Esophagus (tissue), 2 donors: Measurements from ENCODE around the gene LMAN2L. TPM values are rescaled to one million over a fixed set of nuclear protein-coding genes. Genes with fewer than 3 reads are reported as not detected.

ENCODE experiments used
- H3K27ac ChIP-seq, 2 donors: one replicate each; pipeline ENCODE4 v1.5.1; 2013; ENCODE audit warnings: low read depth in 2 of 2, mild to moderate bottlenecking in 2 of 2, inconsistent platforms in 1 of 2, low read length in 1 of 2, moderate library complexity in 1 of 2
- H3K27me3 ChIP-seq, 2 donors: one replicate each; pipeline ENCODE4 v1.6.1; 2013; ENCODE audit warnings: low read length in 2 of 2, control low read depth in 1 of 2, mild to moderate bottlenecking in 1 of 2; ENCODE audit not compliant: insufficient read depth in 2 of 2, control insufficient read depth in 1 of 2
- H3K36me3 ChIP-seq, 2 donors: one replicate each; pipeline ENCODE4 v1.6.1; 2013; ENCODE audit warnings: low read length in 1 of 2; ENCODE audit not compliant: control insufficient read depth in 2 of 2, insufficient read depth in 2 of 2
- H3K4me1 ChIP-seq, 2 donors: one replicate each; pipeline ENCODE4 v1.6.1; 2013; ENCODE audit warnings: low read length in 1 of 2; ENCODE audit not compliant: control insufficient read depth in 2 of 2, insufficient read depth in 2 of 2
- H3K4me3 ChIP-seq, 2 donors: one replicate each; pipeline ENCODE4 v1.5.1; 2013; ENCODE audit warnings: low read length in 2 of 2, mild to moderate bottlenecking in 2 of 2, low read depth in 1 of 2, moderate library complexity in 1 of 2
- H3K9me3 ChIP-seq, 2 donors: one replicate each; pipeline ENCODE4 v1.6.1; 2013; ENCODE audit warnings: mild to moderate bottlenecking in 2 of 2, low read depth in 1 of 2, low read length in 1 of 2, moderate library complexity in 1 of 2; ENCODE audit not compliant: control insufficient read depth in 2 of 2, insufficient read depth in 1 of 2
- WGBS, 2 donors: extraction: QIAGEN DNeasy Blood & Tissue Kit; methylation state at CpG; one replicate each; pipeline ENCODE4 v1.1.7; 2013; 5-methylcytosine and 5-hydroxymethylcytosine counted together
- polyA plus RNA-seq, 2 donors: library from polyadenylated mRNA; stranded (reverse); fragments of 200-250 nt; gene quantifications; one replicate each; pipeline ENCODE4 v1.2.3, GENCODE V29; 2013
- donor health status: healthy with polysubstance abuse.
- donor health status: Bipolar disorder and iron deficiency.

LMAN2L gene
- polyA plus RNA-seq, 2 donors, result 5.3 to 6.2 TPM

GRCh38 chr2:96747061-96747617 lies 7.3 kb upstream of the LMAN2L start:
- Histone ChIP-seq H3K9me3 (no peaks in the 10 kb centered on the region), H3K4me1 (no peaks in the 10 kb centered on the region), H3K36me3 (no peaks in the 10 kb centered on the region), H3K27me3 (no peaks in the 10 kb centered on the region), H3K4me3 (no peak overlapping the region), H3K27ac (no peak overlapping the region)
- WGBS, 2 donors, result 50 to 57% methylated on average over 6 of the region's 6 CpGs

- Histone ChIP-seq H3K4me1 (no peaks in the 10 kb centered on the region), H3K4me3 (peak overlapping the region; percentile 82 to 92), H3K36me3 (peaks cover 0 to 3% of the 10 kb centered on the region in 2 donors), H3K9me3 (no peaks in the 10 kb centered on the region), H3K27ac (peak overlapping the region; percentile 10 to 77), H3K27me3 (no peaks in the 10 kb centered on the region)
- 8 to 15% methylated on average over 4 of the region's 4 CpGs for WGBS, 2 donors
Measured at GRCh38 chr2:96739076-96739632, 710 bp downstream of the LMAN2L start.

- 64 to 67% methylated on average over 2 of the region's 2 CpGs for WGBS, 2 donors
- no peak overlapping the region for H3K4me3 ChIP-seq
- H3K27ac ChIP-seq, result no peak overlapping the region
- H3K27me3 ChIP-seq, result no peaks in the 10 kb centered on the region
- H3K36me3 ChIP-seq, result peaks cover 6 to 11% of the 10 kb centered on the region in 2 donors
- H3K9me3 ChIP-seq, result no peaks in the 10 kb centered on the region
- H3K4me1 ChIP-seq, result no peaks in the 10 kb centered on the region
Measured at GRCh38 chr2:96737831-96738230, 2.0 kb downstream of the LMAN2L start.

- WGBS, 2 donors, result 70 to 73% methylated on average over 2 of the region's 2 CpGs
- H3K27ac ChIP-seq, result no peak overlapping the region
- H3K4me1 ChIP-seq, result no peaks in the 10 kb centered on the region
Measured at GRCh38 chr2:96737251-96737650, 2.6 kb downstream of the LMAN2L start.

GRCh38 chr2:96734880-96735583 lies 4.8 kb downstream of the LMAN2L start:
- Histone ChIP-seq H3K27me3 (no peaks in the 10 kb centered on the region), H3K9me3 (no peaks in the 10 kb centered on the region), H3K4me3 (no peak overlapping the region), H3K27ac (no peak overlapping the region), H3K4me1 (no peaks in the 10 kb centered on the region), H3K36me3 (peaks cover 14 to 20% of the 10 kb centered on the region in 2 donors)
- 68 to 70% methylated on average over 8 of the region's 8 CpGs for WGBS, 2 donors

More at GRCh38 chr2:96737251-96737650, 2.6 kb downstream of the LMAN2L start:
- Histone ChIP-seq H3K4me3 (no peak overlapping the region), H3K36me3 (peaks cover 6 to 12% of the 10 kb centered on the region in 2 donors), H3K9me3 (no peaks in the 10 kb centered on the region), H3K27me3 (no peaks in the 10 kb centered on the region)

- no peak overlapping the region for H3K27ac ChIP-seq
- no peaks in the 10 kb centered on the region for H3K27me3 ChIP-seq
- H3K4me3 ChIP-seq, result no peak overlapping the region
- peaks cover 14 to 20% of the 10 kb centered on the region in 2 donors for H3K36me3 ChIP-seq
- 83% methylated on average over 3 of the region's 3 CpGs for WGBS, 2 donors
- H3K9me3 ChIP-seq, result no peaks in the 10 kb centered on the region
- H3K4me1 ChIP-seq, result no peaks in the 10 kb centered on the region
Measured at GRCh38 chr2:96733931-96734330, 5.9 kb downstream of the LMAN2L start.

GRCh38 chr2:96730212-96730611 lies 9.7 kb downstream of the LMAN2L start:
- H3K27ac ChIP-seq, result no peak overlapping the region
- H3K4me1 ChIP-seq, result no peaks in the 10 kb centered on the region
- no peaks in the 10 kb centered on the region for H3K27me3 ChIP-seq
- 63 to 77% methylated on average over 2 of the region's 2 CpGs for WGBS, 2 donors
- no peaks in the 10 kb centered on the region for H3K9me3 ChIP-seq
- H3K36me3 ChIP-seq, result peaks cover 14 to 25% of the 10 kb centered on the region in 2 donors
- no peak overlapping the region for H3K4me3 ChIP-seq

- H3K4me1 ChIP-seq, result no peaks in the 10 kb centered on the region
- no peaks in the 10 kb centered on the region for H3K9me3 ChIP-seq
- H3K27me3 ChIP-seq, result no peaks in the 10 kb centered on the region
- H3K4me3 ChIP-seq, result no peak overlapping the region
- WGBS, 2 donors, result 90 to 94% methylated on average over 7 of the region's 7 CpGs
- peaks cover 14 to 25% of the 10 kb centered on the region in 2 donors for H3K36me3 ChIP-seq
- no peak overlapping the region for H3K27ac ChIP-seq
Measured at GRCh38 chr2:96729748-96730147, 10.1 kb downstream of the LMAN2L start.

GRCh38 chr2:96727431-96727830 lies 12.4 kb downstream of the LMAN2L start:
- H3K36me3 ChIP-seq, result peaks cover 7 to 13% of the 10 kb centered on the region in 2 donors
- 95 to 97% methylated on average over 5 of the region's 5 CpGs for WGBS, 2 donors
- no peak overlapping the region for H3K27ac ChIP-seq
- no peaks in the 10 kb centered on the region for H3K4me1 ChIP-seq
- H3K27me3 ChIP-seq, result no peaks in the 10 kb centered on the region
- H3K4me3 ChIP-seq, result no peak overlapping the region
- no peaks in the 10 kb centered on the region for H3K9me3 ChIP-seq
